ENCODE data around the gene ANKS3.

ANKS3 gene

DNA sequence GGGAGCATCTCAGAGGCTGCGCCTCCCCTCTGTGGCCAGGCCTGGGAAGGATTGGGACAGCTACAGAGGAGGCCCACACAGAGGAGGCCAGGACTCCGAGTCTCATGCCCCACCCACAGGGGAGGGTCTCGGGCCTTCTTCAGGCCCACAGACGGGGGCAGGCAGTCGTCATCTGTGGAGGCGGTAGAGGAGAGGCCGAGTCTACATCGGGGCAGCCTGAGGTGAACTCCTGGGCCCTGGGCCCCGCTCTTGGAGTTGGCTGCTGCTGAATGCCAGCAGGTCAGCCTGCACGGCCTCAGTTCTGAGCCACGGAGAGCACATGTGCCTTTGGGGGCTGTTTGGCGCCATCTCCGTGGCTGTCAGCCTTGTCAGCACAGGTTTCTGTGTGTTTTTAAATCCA, 48.8 kb downstream of the ANKS3 start:
- H3K4me3 ChIP-seq (ENCODE audit: low read depth, low read length) = no peak overlapping the region
- TF ChIP-seq, protein P1, sequence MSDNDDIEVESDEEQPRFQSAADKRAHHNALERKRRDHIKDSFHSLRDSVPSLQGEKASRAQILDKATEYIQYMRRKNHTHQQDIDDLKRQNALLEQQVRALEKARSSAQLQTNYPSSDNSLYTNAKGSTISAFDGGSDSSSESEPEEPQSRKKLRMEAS (IDR thresholded peaks at IDR 0.05; ENCODE audit: low read depth, low read length) = no peak
- TF ChIP-seq MYC (IDR thresholded peaks at IDR 0.05; ENCODE audit: low read depth, low read length) = no peak
- TF ChIP-seq POLR2A (IDR thresholded peaks at IDR 0.05; ENCODE audit: extremely low read depth, insufficient read length) = no peak
- TF ChIP-seq, protein P2, sequence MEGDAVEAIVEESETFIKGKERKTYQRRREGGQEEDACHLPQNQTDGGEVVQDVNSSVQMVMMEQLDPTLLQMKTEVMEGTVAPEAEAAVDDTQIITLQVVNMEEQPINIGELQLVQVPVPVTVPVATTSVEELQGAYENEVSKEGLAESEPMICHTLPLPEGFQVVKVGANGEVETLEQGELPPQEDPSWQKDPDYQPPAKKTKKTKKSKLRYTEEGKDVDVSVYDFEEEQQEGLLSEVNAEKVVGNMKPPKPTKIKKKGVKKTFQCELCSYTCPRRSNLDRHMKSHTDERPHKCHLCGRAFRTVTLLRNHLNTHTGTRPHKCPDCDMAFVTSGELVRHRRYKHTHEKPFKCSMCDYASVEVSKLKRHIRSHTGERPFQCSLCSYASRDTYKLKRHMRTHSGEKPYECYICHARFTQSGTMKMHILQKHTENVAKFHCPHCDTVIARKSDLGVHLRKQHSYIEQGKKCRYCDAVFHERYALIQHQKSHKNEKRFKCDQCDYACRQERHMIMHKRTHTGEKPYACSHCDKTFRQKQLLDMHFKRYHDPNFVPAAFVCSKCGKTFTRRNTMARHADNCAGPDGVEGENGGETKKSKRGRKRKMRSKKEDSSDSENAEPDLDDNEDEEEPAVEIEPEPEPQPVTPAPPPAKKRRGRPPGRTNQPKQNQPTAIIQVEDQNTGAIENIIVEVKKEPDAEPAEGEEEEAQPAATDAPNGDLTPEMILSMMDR (IDR thresholded peaks at IDR 0.05; ENCODE audit: low read depth, low read length) = no peak
- no peak for DNase-seq (ENCODE audit: low read depth)

DNA sequence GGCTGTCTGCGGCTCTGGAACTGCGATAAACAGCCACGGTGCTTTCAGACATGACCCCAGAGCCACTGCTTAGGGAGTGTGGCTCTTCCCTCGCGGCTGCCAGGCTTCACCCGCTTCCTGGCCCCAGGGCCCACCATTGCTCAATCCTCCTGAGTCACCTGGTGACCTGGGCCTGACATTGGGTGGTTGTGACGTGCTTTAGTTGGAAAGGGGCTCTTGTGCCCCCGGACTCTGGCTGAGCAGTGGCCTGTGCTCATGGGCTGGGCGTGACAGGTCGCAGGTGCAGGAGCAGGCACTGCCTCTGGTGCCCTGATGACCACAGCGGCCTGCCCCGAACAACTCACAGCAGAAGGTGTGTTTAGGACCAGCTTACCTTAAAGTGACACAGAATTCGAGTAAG, 49.3 kb downstream of the ANKS3 start:
- DNase-seq (ENCODE audit: low read depth) = no peak
- no peak overlapping the region for H3K4me3 ChIP-seq (ENCODE audit: low read depth, low read length)
- no peak for TF ChIP-seq POLR2A (IDR thresholded peaks at IDR 0.05; ENCODE audit: extremely low read depth, insufficient read length)
- TF ChIP-seq, protein P2 (IDR thresholded peaks at IDR 0.05; ENCODE audit: low read depth, low read length) = no peak
- no peak for TF ChIP-seq MYC (IDR thresholded peaks at IDR 0.05; ENCODE audit: low read depth, low read length)
- TF ChIP-seq, protein P1 (IDR thresholded peaks at IDR 0.05; ENCODE audit: low read depth, low read length) = no peak

DNA sequence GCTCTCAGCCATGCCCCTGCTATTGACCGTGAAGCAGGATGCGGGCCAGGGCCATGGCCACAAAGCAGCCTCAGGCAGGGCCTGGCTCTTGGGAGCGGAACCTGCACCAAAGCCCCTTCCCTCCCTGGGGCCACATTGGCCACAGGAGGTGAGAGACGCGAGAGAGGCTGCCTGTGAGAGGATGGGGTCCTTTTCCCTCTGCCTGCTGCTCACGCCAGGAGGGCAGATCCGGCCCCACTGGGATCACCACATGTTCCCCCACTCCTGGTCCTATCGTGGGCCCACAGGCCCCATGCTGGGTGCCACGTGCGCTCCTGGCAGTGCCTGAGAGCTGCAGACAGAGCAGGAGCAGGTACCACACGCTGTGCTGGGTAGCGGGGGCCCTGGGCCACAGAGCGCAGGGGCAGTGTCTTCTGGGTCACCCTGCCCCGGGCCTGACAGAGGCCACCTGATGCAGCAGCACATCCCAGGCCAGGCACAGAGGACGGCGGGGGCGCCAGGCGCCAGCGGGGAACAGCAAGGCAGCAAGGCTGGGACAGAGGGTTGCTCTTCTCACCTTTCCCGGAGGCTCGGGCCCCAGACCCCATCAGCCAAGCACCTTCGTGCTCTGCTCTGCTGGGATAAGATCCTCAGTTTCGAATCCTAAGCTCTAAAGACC, 49.9 kb downstream of the ANKS3 start:
- TF ChIP-seq POLR2A (IDR thresholded peaks at IDR 0.05; ENCODE audit: extremely low read depth, insufficient read length) (no peak), MYC (IDR thresholded peaks at IDR 0.05; ENCODE audit: low read depth, low read length) (no peak)
- TF ChIP-seq, protein P1 (IDR thresholded peaks at IDR 0.05; ENCODE audit: low read depth, low read length) = no peak
- TF ChIP-seq, protein P2 (IDR thresholded peaks at IDR 0.05; ENCODE audit: low read depth, low read length) = no peak
- H3K4me3 ChIP-seq (ENCODE audit: low read depth, low read length) = no peak overlapping the region
- DNase-seq (ENCODE audit: low read depth) = no peak

DNA sequence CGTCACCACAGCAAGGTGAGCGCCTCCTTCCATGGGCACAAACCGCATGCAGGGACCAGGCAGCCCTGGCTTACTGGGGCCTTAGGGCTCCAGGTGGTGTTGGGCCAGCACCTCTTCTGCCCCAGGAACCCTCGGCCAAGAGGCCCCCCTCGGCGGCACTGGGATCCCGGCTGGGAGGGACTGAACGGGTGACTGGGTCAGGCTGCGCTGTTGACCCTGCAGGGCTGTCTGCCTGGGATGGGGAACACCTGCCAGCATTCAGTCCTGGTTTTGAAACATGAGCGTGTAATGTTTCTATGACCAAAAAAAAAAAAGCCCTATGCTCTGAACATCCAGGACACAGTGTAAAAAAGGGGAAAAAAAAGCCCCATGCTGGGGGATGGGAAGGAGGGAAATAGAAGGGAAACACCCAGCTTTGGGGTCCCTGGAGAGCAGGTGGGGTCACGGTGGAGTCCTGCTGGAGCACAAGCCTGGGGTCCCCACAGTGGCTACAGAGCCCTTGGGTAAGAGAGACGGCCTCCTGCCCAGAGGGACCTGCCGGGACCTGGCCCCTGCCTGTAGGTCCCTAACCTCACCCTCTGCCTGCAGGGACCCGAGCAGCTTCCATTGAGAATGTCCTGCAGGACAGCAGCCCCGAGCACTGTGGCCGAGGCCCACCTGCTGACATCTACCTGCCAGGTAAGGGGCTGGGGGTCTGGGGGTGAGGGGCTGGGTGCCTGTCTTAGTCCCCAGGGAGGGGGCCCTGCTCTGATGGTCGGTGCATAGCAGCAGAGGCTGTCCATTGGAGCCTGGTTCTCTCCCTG, 50.6 kb downstream of the ANKS3 start:
- no peak for DNase-seq (ENCODE audit: low read depth)
- TF ChIP-seq POLR2A (IDR thresholded peaks at IDR 0.05; ENCODE audit: extremely low read depth, insufficient read length) (no peak), MYC (IDR thresholded peaks at IDR 0.05; ENCODE audit: low read depth, low read length) (no peak)
- TF ChIP-seq, protein P2 (IDR thresholded peaks at IDR 0.05; ENCODE audit: low read depth, low read length) = no peak
- TF ChIP-seq, protein P1 (IDR thresholded peaks at IDR 0.05; ENCODE audit: low read depth, low read length) = no peak
- H3K4me3 ChIP-seq (ENCODE audit: low read depth, low read length) = no peak overlapping the region

DNA sequence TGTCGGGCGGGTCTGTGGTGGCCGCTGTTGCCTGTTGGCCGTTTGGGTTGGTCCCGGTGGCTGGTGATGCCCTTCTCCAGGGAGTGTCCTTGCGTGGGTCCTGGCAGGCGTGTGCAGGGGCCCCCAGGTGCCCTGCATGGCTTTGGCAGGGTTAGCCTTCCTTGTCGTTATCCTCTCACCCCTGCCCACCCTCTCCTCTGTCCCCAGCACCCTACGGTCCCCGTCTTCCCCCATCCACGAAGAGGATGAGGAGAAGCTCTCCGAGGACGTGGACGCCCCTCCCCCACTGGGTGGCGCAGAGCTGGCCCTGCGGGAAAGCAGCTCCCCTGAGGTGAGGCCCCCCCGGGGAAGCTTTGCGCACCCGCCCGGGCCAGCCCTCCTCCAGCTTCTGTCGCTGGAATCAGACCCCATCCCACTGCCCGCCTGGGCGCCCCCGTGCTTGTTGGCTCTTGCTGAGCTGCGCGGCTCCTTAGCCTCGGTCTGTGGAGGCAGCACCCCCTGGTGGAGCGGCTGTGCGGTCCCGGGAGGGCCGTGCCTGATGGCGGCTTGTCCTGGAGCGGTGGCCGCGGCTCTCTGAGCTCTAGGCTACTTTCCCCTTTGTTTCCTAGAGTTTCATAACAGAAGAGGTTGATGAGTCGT, 51.3 kb downstream of the ANKS3 start:
- TF ChIP-seq, protein P1 (IDR thresholded peaks at IDR 0.05; ENCODE audit: low read depth, low read length) = no peak
- TF ChIP-seq, protein P2 (IDR thresholded peaks at IDR 0.05; ENCODE audit: low read depth, low read length) = peak; percentile 69
- no peak for TF ChIP-seq MYC (IDR thresholded peaks at IDR 0.05; ENCODE audit: low read depth, low read length)
- no peak overlapping the region for H3K4me3 ChIP-seq (ENCODE audit: low read depth, low read length)
- peak; percentile 84 for DNase-seq (ENCODE audit: low read depth)

All from NB4 (cell line).